ENCODE data around the gene FDXACB1. TPM values are rescaled to one million over a fixed set of nuclear protein-coding genes. Genes with fewer than 3 reads are reported as not detected.

FDXACB1 gene
- total and polyA plus RNA-seq, 9 of the 15 experiments (the other 6 are each of a cell fraction or from before 2014, with no cell fraction given): 3.2 to 7.5 (median 5.3) TPM

DNA sequence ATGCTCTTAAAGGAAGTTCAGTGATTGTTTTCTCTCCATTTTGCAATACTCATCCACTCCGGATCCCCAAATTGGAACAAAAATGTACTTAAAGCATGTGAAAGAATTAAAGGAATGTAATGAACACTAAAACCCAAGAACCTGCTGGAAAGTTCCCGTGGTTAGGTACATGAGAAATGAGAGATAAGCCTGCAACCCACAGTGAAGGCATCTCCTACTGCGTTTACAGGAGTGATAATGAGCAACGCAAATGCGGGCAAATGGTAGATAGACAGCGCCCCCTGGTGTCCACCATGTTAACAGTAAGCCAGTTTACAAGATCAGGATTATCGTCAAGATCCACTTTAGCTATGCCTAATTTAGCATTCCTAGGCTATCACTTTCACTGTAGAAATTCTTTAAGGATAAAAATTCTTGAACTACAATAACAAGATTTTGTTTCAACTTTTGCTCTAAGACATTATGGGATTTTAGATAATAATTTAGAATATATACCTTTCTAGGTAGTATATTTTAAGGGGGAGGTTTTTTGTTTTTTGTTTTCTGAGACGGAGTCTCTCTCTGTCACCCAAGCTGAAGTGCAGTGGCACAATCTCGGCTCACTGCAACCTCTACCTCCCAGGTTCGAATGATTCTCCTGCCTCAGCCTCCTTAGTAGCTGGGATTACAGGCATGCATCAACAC, 37.5 kb downstream of the FDXACB1 start (continued):
- no peak for TF ChIP-seq BCL6 (CRISPR knock-in tag; IDR thresholded peaks at IDR 0.05)
- TF ChIP-seq NR2F6 (CRISPR knock-in tag; IDR thresholded peaks at IDR 0.05): no peak
- TF ChIP-seq CBX3 (IDR thresholded peaks at IDR 0.05; ENCODE audit: borderline replicate concordance in 1 of 2, low read length in 2 of 2): no peak; a peak in 1 of 3 replicates
- no peak for TF ChIP-seq BACH1 (tag; IDR thresholded peaks at IDR 0.05)
- TF ChIP-seq, protein P1, sequence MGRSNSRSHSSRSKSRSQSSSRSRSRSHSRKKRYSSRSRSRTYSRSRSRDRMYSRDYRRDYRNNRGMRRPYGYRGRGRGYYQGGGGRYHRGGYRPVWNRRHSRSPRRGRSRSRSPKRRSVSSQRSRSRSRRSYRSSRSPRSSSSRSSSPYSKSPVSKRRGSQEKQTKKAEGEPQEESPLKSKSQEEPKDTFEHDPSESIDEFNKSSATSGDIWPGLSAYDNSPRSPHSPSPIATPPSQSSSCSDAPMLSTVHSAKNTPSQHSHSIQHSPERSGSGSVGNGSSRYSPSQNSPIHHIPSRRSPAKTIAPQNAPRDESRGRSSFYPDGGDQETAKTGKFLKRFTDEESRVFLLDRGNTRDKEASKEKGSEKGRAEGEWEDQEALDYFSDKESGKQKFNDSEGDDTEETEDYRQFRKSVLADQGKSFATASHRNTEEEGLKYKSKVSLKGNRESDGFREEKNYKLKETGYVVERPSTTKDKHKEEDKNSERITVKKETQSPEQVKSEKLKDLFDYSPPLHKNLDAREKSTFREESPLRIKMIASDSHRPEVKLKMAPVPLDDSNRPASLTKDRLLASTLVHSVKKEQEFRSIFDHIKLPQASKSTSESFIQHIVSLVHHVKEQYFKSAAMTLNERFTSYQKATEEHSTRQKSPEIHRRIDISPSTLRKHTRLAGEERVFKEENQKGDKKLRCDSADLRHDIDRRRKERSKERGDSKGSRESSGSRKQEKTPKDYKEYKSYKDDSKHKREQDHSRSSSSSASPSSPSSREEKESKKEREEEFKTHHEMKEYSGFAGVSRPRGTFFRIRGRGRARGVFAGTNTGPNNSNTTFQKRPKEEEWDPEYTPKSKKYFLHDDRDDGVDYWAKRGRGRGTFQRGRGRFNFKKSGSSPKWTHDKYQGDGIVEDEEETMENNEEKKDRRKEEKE (IDR thresholded peaks at IDR 0.05; ENCODE audit: borderline replicate concordance in 1 of 2, control insufficient read depth in 1 of 2, low read depth in 2 of 2, low read length in 1 of 2): no peak
- no peak for TF ChIP-seq SAFB (IDR thresholded peaks at IDR 0.05; ENCODE audit: borderline replicate concordance, low read depth, low read length)
- no peak for TF ChIP-seq ZNF561 (CRISPR knock-in tag; conservative IDR thresholded peaks at IDR 0.05)
- TF ChIP-seq ZNF551 (CRISPR knock-in tag; IDR thresholded peaks at IDR 0.05): no peak
- no peak for TF ChIP-seq ZNF445 (CRISPR knock-in tag; IDR thresholded peaks at IDR 0.05; ENCODE audit: low read depth)
- no peak for TF ChIP-seq SETDB1 (IDR thresholded peaks at IDR 0.05; ENCODE audit: low read length)
- TF ChIP-seq, protein P2, sequence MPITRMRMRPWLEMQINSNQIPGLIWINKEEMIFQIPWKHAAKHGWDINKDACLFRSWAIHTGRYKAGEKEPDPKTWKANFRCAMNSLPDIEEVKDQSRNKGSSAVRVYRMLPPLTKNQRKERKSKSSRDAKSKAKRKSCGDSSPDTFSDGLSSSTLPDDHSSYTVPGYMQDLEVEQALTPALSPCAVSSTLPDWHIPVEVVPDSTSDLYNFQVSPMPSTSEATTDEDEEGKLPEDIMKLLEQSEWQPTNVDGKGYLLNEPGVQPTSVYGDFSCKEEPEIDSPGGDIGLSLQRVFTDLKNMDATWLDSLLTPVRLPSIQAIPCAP (CRISPR knock-in tag; IDR thresholded peaks at IDR 0.05; ENCODE audit: borderline replicate concordance): no peak
- no peak for TF ChIP-seq ZC3H8 (IDR thresholded peaks at IDR 0.05)
- TF ChIP-seq PURB (CRISPR knock-in tag; IDR thresholded peaks at IDR 0.05; ENCODE audit: low read depth): no peak
- TF ChIP-seq, protein P3, sequence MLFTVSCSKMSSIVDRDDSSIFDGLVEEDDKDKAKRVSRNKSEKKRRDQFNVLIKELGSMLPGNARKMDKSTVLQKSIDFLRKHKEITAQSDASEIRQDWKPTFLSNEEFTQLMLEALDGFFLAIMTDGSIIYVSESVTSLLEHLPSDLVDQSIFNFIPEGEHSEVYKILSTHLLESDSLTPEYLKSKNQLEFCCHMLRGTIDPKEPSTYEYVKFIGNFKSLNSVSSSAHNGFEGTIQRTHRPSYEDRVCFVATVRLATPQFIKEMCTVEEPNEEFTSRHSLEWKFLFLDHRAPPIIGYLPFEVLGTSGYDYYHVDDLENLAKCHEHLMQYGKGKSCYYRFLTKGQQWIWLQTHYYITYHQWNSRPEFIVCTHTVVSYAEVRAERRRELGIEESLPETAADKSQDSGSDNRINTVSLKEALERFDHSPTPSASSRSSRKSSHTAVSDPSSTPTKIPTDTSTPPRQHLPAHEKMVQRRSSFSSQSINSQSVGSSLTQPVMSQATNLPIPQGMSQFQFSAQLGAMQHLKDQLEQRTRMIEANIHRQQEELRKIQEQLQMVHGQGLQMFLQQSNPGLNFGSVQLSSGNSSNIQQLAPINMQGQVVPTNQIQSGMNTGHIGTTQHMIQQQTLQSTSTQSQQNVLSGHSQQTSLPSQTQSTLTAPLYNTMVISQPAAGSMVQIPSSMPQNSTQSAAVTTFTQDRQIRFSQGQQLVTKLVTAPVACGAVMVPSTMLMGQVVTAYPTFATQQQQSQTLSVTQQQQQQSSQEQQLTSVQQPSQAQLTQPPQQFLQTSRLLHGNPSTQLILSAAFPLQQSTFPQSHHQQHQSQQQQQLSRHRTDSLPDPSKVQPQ (CRISPR knock-in tag; IDR thresholded peaks at IDR 0.05; ENCODE audit: borderline replicate concordance): no peak
- TF ChIP-seq STAT5B (CRISPR knock-in tag; IDR thresholded peaks at IDR 0.05): no peak
- TF ChIP-seq, protein P4, sequence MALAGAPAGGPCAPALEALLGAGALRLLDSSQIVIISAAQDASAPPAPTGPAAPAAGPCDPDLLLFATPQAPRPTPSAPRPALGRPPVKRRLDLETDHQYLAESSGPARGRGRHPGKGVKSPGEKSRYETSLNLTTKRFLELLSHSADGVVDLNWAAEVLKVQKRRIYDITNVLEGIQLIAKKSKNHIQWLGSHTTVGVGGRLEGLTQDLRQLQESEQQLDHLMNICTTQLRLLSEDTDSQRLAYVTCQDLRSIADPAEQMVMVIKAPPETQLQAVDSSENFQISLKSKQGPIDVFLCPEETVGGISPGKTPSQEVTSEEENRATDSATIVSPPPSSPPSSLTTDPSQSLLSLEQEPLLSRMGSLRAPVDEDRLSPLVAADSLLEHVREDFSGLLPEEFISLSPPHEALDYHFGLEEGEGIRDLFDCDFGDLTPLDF (CRISPR knock-in tag; IDR thresholded peaks at IDR 0.05): no peak
- TF ChIP-seq MECOM (CRISPR knock-in tag; IDR thresholded peaks at IDR 0.05): no peak
- TF ChIP-seq, protein P5, sequence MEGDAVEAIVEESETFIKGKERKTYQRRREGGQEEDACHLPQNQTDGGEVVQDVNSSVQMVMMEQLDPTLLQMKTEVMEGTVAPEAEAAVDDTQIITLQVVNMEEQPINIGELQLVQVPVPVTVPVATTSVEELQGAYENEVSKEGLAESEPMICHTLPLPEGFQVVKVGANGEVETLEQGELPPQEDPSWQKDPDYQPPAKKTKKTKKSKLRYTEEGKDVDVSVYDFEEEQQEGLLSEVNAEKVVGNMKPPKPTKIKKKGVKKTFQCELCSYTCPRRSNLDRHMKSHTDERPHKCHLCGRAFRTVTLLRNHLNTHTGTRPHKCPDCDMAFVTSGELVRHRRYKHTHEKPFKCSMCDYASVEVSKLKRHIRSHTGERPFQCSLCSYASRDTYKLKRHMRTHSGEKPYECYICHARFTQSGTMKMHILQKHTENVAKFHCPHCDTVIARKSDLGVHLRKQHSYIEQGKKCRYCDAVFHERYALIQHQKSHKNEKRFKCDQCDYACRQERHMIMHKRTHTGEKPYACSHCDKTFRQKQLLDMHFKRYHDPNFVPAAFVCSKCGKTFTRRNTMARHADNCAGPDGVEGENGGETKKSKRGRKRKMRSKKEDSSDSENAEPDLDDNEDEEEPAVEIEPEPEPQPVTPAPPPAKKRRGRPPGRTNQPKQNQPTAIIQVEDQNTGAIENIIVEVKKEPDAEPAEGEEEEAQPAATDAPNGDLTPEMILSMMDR (IDR thresholded peaks at IDR 0.05 in 2 of 3, conservative IDR thresholded peaks at IDR 0.05 in 1 of 3; ENCODE audit: insufficient read depth in 2 of 3, low read depth in 1 of 3, low read length in 3 of 3): peak; percentile 88 to 93 (median 91)

Data from K562 (cell line).